ENCODE results near the gene GZMM.

Gene GZMM

DNA sequence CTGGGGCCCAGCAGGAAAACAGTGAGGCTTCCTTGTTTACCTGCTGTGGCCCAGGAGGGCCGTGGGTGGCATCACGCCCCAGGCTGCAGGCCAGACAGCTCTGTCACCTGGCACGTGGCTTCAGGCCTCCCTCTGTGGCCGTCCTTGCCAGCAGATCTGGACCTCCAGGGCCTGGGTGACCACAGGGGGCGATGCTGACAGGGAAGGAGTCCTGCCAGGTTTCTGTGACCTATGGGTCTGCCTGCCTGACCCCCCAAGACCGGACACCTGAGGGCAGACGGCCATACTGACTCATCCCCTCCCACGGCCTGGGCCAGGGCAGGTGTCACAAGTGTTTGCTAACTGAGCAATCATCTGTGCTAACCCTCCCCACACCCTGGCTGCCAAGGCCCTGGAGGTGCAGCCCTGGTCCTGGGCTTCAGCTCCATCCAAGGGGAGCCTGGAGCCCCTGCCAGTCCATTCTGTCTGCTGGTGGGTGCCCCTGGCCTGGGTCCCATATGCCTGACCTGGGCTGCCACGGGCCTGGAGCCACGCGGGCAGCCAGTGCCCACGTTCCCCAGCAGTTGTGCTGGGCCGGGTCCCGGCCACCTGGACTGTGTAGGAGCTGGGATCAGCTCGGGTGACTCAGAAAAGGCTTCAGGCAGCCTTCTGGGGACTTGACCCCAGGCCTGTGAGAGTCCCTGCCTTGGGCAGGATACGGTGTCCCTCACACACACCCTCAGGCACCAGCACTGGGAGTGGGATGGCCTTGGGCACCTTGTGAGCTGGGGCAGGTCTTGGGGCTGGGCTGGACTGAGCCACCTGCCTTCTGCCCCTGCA is 8.6 kb upstream of the GZMM start:
- DNase-seq, result no peak

DNA sequence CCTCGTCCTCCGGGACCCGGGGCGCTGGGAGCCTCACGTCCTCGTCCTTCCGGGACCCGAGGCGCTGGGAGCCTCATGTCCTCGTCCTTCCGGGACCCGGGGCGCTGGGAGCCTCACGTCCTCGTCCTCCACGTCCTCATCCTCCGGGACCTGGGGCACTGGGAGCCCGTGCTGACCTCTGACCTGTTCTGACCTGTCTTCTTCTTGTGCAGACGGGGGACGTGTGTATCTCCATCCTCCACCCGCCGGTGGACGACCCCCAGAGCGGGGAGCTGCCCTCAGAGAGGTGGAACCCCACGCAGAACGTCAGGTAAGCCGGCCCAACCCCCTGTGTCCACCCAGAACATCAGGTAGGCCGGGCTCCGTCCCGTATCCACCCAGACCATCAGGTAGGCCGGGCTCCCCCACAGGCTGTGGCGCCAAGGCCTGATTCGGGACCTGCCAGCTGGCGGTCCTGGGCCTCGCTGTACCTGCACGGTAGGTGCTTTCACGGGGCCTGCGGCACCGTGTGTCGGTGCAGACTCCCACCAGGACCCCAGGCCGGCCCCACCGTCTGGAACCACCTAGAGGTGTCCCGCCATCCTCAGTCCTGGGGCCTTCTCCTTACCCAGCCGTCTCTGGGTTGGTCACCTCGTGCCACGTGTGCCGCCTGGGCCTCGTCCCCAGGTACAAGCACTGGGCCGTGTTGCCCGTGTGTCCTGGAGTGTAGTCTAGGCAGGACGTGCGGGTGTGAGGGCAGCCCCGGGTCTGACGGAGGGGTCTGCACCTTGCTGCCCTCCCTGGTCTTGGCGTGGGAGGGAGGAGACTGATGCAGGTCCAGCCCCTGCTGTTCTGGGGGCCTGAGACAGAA is 7.6 kb upstream of the GZMM start:
- no peak for DNase-seq

DNA sequence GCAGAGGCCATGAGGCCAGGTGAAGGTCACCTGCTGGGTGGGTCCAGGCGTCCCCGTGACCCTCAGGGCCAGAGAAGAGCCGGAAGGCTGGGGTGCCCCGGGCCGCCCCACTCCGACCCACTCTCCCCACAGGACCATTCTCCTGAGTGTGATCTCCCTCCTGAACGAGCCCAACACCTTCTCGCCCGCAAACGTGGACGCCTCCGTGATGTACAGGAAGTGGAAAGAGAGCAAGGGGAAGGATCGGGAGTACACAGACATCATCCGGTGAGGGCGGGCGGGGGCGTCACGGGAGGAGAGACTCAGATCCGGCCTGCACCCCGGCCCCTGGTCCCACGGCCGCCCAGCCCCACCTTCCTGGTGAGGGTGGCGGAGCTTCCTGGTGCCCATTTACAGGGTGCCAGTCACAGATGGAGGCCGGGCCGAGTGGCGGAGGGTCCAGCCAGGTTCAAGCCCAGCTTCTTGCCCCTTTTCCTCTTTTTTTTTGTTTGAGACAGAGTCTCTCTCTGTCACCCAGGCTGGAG is 6.9 kb upstream of the GZMM start:
- DNase-seq, result no peak

DNA sequence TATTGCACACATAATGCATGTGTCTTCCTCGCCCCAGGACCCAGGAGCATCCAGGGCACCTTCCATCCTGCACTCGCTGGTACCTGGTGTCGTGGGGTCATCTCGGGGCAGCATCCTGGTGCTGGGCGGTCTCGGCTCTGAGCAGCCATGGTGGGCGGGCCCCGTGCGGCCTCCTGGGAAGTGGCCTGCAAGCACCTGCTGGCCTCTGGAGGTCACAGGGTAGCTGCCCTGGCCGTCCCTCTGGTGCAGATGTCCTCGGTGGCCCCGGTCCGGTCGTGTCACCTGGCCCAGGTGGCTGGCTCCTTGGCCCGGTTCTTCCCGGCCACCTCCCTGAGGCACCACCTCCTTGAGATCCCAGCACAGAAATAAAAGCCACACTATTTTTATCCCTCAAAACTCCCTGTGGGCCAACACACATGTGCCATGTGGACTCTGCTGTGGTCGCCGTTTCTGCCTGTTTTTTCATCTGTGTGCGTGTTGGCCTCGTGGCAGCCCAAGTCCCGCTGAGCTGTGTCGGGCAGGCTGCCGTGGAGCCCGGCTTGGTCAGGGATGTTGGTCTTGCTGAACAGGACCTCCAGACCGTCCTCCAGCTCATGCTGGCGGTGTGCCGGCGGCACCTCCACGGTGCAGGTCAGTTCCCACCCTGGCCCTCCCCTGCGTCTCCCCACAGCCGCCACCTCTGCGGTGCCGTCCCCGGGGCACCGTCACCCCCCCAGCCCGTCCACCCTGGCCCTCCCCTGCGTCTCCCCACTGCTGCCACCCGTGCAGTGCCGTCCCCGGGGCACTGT is 5.0 kb upstream of the GZMM start:
- DNase-seq, result no peak

DNA sequence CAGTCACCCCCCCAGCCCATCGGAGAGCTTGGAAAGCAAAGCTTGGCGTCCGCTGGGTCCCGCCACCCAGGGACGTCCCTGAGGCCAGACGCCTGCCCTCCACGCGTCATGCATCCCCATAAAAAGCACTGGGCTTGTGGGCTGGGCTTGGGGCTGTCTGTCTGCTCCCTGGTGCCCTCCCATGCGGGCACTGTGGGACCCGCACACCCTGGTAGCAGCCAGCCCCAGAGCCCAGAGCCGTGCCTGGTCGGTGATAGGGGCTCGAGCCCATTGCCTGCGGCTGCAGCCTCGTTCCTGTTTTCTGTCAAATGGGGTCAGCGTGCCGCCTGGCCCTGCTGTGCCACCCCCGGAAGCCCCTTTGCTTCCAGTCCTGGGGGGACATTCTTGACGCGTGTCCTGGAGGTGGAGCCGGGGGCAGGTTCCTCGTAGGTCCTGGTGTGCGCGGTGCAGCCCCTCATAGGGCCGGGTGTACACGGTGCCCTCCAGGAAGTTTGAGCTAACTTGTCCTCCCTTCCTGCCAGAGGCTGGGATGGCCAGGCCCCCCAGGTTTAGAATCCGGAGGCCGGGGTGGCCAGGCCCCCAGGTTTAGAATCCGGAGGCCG is 4.3 kb upstream of the GZMM start:
- DNase-seq, result no peak

DNA sequence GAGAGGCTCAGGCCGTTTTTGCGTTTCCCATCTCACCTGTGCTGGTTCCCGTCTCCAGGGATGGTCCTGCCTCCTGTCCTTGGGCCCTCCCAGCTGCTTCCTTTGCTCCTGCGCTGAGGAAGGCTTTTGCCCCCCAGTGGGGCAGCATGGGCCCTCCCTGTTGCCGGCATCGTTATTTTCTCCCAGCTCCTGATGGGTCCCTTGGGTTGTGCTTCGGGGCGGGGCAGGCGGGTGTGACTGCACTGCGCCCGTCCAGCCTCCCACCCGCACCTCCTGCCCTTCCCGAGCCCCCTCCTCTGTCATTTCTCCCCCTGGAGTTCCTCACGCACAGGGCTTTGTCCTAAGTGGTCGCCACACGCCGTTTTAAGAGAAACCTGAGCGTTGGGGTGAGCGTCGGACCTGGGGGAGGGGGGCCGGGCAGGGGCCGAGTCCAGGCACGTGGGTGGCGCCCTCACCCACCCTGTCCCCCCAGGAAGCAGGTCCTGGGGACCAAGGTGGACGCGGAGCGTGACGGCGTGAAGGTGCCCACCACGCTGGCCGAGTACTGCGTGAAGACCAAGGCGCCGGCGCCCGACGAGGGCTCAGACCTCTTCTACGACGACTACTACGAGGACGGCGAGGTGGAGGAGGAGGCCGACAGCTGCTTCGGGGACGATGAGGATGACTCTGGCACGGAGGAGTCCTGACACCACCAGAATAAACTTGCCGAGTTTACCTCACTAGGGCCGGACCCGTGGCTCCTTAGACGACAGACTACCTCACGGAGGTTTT is 2.8 kb upstream of the GZMM start:
- DNase-seq, result no peak

DNA sequence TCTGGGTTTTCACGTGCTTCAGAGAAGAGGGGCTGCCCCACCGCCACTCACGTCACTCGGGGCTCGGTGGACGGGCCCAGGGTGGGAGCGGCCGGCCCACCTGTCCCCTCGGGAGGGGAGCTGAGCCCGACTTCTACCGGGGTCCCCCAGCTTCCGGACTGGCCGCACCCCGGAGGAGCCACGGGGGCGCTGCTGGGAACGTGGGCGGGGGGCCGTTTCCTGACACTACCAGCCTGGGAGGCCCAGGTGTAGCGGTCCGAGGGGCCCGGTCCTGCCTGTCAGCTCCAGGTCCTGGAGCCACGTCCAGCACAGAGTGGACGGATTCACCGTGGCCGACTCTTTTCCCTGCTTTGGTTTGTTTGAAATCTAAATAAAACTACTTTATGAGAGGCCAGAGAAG is 2.2 kb upstream of the GZMM start:
- DNase-seq, result no peak

DNA sequence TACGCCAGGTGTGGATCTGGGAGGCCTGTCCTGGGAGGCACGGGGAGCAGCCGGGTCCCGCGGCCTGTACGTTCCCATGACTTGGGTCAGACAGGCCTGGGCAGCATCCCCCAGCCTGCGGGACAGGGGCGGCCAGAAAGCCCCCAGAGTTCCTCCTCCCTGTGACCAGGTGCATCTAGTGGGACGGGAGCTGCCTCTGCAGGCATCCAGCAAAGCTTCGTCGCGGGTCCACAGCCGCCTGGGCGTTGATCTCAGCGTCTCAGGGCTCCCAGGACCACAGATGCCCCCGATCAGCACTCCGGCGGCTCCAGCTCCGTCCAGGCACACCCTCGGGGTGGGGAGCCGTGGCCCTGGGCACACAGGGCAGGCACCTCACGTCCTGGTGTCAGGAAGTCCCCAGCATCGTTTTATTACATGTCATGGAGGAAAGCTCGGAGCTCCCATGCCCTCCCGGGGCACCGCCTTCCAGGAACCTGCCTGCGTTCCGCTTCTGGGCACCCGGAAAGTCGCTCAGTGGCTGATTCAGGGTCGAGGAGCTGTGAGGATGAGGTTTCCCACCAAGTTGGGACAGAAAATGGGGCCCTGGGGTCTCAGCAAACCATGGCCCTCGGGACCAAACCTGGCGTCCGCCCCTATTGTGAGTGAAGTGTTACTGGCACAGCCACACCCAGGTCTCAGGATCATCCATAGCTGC is 1.5 kb upstream of the GZMM start:
- no peak for DNase-seq

DNA sequence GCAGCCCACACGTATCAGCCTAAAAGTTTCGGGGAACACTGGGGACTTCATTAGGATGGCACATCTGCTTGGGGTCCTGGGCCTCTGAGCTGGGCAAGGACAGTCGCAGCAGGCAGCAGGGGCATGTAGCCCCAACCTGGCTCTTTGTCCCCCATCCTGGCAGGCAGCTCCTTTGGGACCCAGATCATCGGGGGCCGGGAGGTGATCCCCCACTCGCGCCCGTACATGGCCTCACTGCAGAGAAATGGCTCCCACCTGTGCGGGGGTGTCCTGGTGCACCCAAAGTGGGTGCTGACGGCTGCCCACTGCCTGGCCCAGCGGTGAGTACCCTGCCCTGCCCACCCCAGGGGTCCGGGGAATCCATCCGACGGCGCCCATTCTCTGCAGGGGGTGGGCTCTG is 3.3 kb downstream of the GZMM start:
- DNase-seq, result no peak

DNA sequence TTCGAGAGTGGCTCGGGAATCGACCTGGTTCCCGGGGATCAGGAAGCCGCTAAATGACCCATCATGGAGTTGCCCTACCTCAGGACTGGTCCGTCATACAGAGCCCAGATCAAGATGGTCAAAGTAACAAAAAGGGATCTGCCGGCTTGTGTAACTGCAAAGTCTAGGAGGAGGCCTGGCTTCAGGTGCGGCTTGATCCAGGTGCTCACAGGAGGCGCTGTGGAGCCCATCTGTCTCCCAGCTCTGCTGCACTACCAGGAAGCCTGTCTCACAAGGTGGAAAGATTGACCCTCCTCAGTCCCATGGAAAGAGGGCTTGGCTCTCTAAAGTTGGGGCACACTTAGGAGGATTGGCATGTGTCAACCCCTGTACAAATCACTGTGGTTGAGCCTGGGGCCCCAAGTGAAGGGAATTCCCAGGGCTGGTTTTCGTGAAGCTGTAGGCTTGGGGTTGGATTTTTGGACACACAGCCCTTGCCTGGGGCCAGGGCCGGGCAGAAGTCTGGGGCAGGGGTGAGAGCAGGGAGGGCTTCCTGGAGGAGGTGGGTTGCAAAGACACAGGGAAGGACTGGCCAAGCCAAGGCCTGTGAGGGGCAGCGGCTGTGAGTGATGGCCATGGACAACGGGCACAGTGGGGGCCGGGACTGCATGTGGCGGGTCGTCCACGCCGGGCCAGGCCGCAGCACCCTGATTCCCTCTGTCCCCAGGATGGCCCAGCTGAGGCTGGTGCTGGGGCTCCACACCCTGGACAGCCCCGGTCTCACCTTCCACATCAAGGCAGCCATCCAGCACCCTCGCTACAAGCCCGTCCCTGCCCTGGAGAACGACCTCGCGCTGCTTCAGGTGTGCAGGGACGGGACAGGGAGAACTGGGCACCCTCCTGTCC is 4.2 kb downstream of the GZMM start:
- DNase-seq, result no peak

DNA sequence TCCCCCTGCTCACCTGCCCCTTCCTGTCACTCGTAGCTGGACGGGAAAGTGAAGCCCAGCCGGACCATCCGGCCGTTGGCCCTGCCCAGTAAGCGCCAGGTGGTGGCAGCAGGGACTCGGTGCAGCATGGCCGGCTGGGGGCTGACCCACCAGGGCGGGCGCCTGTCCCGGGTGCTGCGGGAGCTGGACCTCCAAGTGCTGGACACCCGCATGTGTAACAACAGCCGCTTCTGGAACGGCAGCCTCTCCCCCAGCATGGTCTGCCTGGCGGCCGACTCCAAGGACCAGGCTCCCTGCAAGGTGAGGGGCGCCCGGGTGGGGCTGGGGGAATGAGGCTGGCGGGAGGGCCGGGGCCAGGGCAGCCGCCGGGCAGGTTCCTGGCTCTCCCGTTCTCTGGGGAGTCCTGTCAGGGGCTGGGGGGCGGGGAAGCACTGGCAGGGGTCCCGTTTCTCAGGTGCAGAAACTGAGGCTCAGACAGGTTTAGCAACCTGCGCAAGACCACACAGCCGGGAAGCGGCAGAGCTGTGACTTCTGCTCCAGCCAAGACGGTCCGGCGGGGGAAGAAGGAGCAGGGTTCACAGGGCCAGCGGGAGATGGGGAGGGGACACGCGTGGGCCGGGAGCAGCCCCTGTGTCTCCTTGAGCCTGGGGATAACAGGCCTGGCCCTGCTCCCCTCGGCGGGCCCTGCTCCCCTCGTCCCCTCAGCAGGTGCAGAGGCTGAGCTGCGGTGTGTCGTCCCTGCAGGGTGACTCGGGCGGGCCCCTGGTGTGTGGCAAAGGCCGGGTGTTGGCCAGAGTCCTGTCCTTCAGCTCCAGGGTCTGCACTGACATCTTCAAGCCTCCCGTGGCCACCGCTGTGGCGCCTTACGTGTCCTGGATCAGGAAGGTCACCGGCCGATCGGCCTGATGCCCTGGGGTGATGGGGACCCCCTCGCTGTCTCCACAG is 5.3 kb downstream of the GZMM start:
- DNase-seq, result no peak

DNA sequence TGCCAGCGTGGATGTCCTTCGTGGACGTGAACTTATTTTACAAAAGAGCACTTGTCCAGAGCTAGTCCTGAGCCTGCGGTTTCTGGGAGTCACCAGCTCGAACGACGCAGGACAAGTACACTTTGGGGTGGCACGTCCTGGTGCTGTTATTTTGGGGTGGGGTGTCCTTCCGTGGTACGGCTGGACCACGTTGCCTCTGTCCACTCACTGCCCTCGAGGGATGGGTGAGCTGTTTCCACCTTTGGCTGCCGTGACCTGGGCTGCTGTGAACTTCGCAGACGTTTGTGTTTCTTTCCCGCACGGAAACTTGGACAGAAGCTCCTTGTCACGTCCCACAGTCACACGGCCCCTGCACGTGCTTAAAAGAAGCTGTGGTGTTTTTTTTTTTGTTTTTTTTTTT is 11.0 kb downstream of the GZMM start:
- no peak for DNase-seq

DNA sequence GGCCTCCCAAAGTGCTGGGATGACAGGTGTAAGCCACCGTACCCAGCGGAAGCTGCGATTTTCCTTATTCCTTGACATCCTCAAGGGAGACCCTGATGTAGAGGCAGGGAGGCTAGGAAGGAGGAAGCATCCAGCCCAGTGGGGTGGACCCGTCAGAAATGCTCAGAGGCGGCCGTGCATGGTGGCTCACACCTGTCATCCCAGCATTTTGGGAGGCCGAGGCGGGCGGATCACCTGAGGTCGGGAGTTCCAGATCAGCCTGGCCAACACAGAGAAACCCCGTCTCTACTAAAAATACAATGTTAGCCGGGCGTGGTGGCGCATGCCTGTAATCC is 11.6 kb downstream of the GZMM start:
- DNase-seq, result no peak

DNA sequence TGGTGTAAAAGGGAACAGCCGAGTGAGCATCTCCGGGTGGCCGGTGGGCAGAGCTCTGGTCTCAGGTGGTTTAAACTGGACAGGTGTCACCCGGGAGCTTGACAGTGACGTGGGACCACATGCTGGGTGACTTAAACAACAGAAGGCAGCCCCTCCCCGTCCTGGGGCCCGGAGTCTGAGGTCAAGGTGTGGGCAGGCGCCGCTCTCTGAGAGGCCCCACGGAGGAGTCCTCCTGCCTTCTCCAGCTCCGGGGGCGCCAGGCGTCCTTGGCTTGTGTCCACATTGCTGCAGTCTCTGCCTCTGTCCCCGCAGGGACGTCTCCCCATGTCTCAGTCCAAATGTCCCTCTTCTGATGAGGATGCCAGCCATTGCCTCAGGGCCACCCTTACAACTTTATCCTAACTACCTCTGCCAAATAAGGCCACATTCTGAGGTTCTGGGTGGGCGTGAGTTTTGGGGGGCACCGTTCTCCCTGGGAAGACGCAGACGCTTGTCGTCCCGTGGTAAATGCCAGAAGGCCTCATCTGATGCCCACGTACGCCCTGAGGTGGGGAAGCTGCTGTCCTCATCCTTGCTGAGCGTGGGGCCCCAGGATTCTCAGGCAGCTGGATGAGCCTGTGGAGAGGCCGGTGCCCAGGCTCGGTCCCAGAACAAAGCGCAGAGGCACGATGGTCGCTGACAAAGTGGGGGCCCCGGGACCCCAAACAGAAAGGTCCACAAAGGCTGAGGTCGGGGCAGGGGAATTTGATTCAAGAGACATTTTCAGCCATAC is 12.9 kb downstream of the GZMM start:
- no peak for DNase-seq

DNA sequence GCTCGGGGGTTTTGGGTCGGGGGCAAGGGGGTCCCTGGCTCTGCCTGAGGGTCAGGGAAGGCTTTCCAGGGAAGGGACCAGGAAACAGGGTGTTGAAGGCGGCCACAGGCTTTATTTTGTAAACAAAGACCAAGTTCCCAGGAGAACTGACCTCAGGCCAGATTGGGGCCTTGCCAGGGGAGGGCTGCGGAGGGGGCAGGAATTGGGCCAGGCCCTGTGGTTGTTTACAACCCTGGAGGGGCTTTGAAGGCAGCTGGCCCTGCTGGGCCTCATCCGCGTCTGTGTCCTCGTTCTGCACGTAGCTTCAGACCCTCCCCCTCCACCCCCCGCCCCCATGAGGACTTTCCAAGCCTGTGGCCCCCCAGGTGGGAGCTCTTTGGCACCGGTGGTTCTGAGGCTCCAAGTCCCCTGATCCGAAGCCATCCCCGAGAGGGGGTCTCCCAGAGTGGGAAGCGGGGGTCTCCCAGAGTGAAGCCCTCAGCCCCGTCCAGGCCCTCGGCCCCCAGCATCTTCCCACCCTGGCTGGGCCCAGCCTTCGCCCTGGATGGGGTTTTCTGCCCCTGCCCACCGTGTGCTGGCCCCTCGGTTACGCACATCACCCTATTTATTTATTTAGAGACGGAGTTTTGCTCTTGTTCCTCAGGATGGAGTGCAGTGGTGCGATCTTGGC is 15.1 kb downstream of the GZMM start:
- no peak for DNase-seq

DNA sequence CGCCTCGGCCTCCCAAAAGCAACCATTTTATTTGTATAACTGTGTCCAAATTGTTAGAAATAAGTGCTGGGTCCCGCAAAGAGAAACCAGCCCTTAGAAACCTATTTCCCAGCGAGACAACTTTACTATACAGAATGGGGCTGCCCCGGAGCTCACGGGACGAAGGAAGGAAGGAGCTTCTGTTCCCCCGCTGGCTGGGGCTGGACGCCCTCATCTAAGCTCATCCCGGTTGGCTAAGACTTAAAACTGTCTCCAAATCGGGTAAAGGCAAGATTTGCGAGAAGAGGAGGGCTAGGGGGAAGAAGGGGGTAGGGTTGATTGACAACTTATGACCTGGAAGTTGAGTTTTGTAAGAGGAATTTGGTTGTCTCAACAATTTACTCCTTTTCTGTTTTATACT is 16.3 kb downstream of the GZMM start:
- no peak for DNase-seq

DNA sequence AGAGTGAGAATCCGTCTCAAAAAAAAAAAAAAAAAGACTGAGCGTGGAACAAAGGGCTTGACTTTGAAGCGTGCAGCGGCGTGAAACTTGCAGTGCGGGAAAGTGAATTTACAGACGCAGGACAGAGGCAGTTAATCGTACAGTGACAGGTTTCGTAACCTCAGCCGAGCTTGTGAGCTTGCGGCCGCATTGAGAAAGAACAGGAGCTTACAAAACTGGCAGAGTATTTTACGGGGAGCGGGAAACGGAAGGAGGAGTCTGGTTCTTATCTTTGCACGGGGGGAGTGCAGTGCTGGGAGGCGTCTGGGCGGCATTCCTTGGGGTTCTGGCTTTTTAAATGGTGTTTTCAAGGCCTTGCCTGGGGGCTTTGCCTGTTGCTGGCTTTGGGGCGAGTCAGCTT is 22.6 kb downstream of the GZMM start:
- peak; percentile 38 for DNase-seq

DNA sequence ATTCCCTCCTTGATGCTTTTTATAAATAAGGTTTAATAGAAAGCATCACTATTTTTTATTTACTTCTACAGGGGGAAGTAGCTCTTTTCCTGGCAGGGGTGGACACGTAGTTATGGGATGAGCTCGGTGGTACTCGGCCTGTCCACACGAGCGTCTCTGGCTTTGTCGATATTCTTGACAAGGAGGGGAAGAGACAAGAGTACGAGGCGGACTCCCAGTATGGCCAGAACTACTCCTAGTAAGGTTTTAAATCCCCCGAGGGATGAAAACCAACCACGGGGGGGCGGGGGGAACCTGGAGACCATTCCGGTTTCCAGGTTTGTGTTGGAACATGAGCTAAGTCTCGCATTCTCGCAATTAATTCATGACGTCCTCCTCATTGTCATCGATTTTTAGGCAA is 23.0 kb downstream of the GZMM start:
- no peak for DNase-seq
